ENCODE results near the gene CREB3L1.

CREB3L1 gene

GRCh38 chr11:46361283-46362155 lies 84.1 kb downstream of the CREB3L1 start:
- no peak for DNase-seq (ENCODE audit: extremely low read depth, low read depth)
- no peak for TF ChIP-seq CTCF (IDR thresholded peaks at IDR 0.05; ENCODE audit: low read depth, low read length)

GRCh38 chr11:46362156-46363030 lies 84.9 kb downstream of the CREB3L1 start:
- TF ChIP-seq CTCF (IDR thresholded peaks at IDR 0.05; ENCODE audit: low read depth, low read length), result no peak
- no peak for DNase-seq (ENCODE audit: extremely low read depth, low read depth)

GRCh38 chr11:46363031-46363407 lies 85.6 kb downstream of the CREB3L1 start:
- no peak for DNase-seq (ENCODE audit: extremely low read depth, low read depth)
- TF ChIP-seq CTCF (IDR thresholded peaks at IDR 0.05; ENCODE audit: low read depth, low read length), result no peak

GRCh38 chr11:46363455-46364005 lies 86.1 kb downstream of the CREB3L1 start:
- DNase-seq (ENCODE audit: extremely low read depth, low read depth), result no peak
- TF ChIP-seq CTCF (IDR thresholded peaks at IDR 0.05; ENCODE audit: low read depth, low read length), result no peak

GRCh38 chr11:46364056-46364455 lies 86.6 kb downstream of the CREB3L1 start:
- no peak for TF ChIP-seq CTCF (IDR thresholded peaks at IDR 0.05; ENCODE audit: low read depth, low read length)
- no peak for DNase-seq (ENCODE audit: extremely low read depth, low read depth)

- no peak for DNase-seq (ENCODE audit: extremely low read depth, low read depth)
- no peak for TF ChIP-seq CTCF (IDR thresholded peaks at IDR 0.05; ENCODE audit: low read depth, low read length)
These were observed 87.3 kb downstream of the CREB3L1 start for GRCh38 chr11:46364791-46365190.
